Natural killer cell treated with Interleukin-12 subunit alpha and Interleukin-12 subunit beta and Interleukin-15 and Interleukin-18, amount 100 ng/mL, for 72 hours (primary cell): ENCODE measurements around the gene LOXL4. TPM values are rescaled to one million over a fixed set of nuclear protein-coding genes. Genes with fewer than 3 reads are reported as not detected.
A peak's percentile ranks its signal among the peaks of the same experiment; 100 is the strongest.

Experiments
- ATAC-seq, 2 donors: fragments of 150-1000 bp; cut with Tn5 transposase in 1 of 2; sonication (Bioruptor Pico), chemical (Tn5 transposase) in 1 of 2; 2 replicates each; pipeline ENCODE4 v1.10.0; 2021
- DNase-seq: peaks from one replicate; pipeline ENCODE4 v3.0.0; 2022; ENCODE audit warnings: low spot score
- H3K27ac Mint-ChIP-seq, 2 donors: 1 replicate in 1 of 2; 2 replicates in 1 of 2; pipeline ENCODE4 v1.8.0; 2022; ENCODE audit warnings: mixed read lengths in 2 of 2, mild to moderate bottlenecking in 1 of 2, moderate library complexity in 1 of 2
- H3K27me3 Mint-ChIP-seq, 2 donors: 1 replicate in 1 of 2; 2 replicates in 1 of 2; pipeline ENCODE4 v1.8.0; 2022; ENCODE audit warnings: mixed read lengths in 2 of 2
- H3K36me3 Mint-ChIP-seq: one replicate; pipeline ENCODE4 v1.8.0; 2022; ENCODE audit warnings: mixed read lengths
- H3K4me1 Mint-ChIP-seq, 2 donors: 1 replicate in 1 of 2; 2 replicates in 1 of 2; pipeline ENCODE4 v1.8.0; 2022; ENCODE audit warnings: low read depth in 2 of 2, mixed read lengths in 2 of 2, mild to moderate bottlenecking in 1 of 2
- H3K4me3 Mint-ChIP-seq: one replicate; pipeline ENCODE4 v1.8.0; 2022; ENCODE audit warnings: mixed read lengths
- H3K9me3 Mint-ChIP-seq: 2 replicates; pipeline ENCODE4 v1.8.0; 2022; ENCODE audit warnings: mixed read lengths
- total RNA-seq, 2 donors: library from RNA; stranded (reverse); gene quantifications; one replicate each; pipeline ENCODE4 v1.2.3, GENCODE V29; 2022

LOXL4 gene
- total RNA-seq, 2 donors from 2014 or later, result not detected

DNA sequence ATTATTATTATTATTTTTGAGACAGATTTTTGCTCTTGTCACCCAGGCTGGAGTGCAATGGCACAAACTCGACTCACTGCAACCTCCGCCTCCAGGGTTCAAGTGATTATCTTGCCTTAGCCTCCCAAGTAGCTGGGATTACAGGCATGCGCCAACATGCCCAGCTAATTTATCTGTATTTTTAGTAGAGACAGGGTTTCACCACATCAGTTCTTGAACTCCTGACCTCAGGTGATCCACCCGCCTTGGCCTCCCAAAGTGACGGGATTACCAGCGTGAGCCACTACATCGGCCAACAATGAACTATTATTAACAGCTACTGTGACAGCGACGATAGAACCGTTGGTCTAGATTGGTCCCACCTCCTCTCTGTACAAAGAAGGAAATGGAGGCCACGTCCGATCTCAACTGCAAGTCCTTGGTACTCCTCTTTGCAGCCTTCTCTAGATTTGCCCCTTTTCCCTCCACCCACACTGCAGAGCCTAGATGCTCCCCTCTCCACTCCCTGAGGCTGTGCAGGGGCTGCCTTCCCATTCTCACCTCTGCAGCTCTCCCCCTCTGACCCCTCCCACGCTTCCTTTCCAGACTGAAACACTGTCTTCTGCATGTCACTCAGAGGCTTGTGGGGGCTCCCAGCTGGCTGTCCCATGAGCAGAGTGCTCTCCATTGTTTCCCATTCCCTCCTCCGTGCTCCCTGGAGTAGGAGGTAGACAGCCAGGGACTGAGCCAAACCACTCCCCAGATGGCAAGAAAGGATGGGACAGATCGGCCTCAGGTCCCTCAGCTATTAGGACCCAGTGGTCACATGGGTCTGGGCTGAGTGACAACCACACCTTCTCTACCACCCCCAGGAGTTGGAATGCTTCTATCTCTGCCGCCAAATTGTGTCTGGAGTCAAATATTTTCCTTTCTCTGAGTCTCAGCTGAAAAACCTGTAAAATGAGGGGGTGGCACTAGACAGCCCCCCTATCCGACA lies 2.3 kb downstream of the LOXL4 start:
- H3K4me1 Mint-ChIP-seq, result peaks cover 5 to 8% of the 10 kb centered on the region in 2 donors
- no peaks in the 10 kb centered on the region for H3K36me3 Mint-ChIP-seq
- no peak for DNase-seq
- H3K4me3 Mint-ChIP-seq, result no peak overlapping the region
- no peak for ATAC-seq
- peak overlapping the region in 1 of 2 donors; percentile 29 for H3K27ac Mint-ChIP-seq
- H3K9me3 Mint-ChIP-seq, result no peaks in the 10 kb centered on the region
- peaks cover 8 to 12% of the 10 kb centered on the region in 2 donors for H3K27me3 Mint-ChIP-seq

DNA sequence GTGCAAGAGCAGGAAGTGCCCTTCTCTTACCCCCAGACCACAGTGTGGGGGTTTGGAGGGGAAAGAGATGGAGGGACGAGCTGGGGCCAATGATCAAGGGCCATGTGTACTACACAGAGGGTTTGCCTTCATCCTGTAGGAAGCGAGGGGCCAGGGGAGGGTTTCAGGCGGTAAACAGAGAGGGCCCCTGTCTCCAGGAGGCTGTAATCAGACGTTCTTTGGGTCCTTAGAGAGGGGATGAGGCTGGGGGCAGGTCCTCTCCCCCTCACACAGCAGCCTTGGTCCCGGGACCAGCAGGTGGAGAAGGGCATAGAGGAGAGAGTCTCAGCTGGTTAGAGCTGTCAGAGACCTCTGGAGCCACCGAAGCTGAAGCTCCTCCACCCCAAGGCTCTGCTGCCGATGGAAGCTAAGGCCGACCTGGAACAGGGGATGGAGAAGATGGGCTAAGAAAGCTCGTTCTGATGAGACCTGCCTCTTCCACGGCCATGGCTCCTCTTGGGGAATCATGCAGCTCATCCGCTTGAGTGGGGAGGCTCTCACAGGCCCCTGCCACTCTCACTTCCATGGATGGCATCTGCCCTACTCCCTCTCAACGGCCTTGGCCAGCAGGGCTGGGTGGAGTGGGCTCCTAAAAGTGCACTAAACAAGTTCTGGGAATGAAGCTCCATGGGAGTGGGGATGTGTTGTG lies 3.5 kb downstream of the LOXL4 start:
- ATAC-seq, result no peak

DNA sequence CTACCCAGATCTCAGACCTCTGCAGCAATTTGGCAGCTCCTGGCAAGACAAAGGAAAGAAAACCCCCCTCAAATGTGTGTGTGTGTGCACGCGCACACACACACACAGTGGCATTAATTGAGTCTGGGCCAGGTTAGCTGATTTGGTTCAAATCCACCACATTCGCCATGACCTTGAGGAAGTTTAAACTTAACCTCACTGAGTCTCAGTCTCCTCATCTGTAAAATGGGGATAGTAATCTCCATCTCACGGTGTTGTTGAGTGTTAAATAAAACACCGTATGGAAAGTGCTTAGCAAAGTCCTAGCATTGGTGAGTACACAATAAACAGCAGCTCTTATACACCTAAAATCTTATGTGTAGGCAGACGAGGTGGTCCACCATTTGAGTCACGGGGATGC lies 4.9 kb downstream of the LOXL4 start:
- DNase-seq, result no peak
- Mint-ChIP-seq H3K36me3 (no peaks in the 10 kb centered on the region), H3K9me3 (no peaks in the 10 kb centered on the region), H3K27ac (no peak overlapping the region), H3K27me3 (peaks cover 5 to 7% of the 10 kb centered on the region in 2 donors), H3K4me1 (peaks cover 5% of the 10 kb centered on the region in 2 donors), H3K4me3 (no peak overlapping the region)
- no peak for ATAC-seq

More for the DNA sequence above, 3.5 kb downstream of the LOXL4 start:
- Mint-ChIP-seq H3K4me1 (peaks cover 5 to 8% of the 10 kb centered on the region in 2 donors), H3K36me3 (no peaks in the 10 kb centered on the region), H3K4me3 (no peak overlapping the region), H3K27me3 (peaks cover 7 to 8% of the 10 kb centered on the region in 2 donors), H3K9me3 (no peaks in the 10 kb centered on the region), H3K27ac (no peak overlapping the region)
- no peak for DNase-seq

DNA sequence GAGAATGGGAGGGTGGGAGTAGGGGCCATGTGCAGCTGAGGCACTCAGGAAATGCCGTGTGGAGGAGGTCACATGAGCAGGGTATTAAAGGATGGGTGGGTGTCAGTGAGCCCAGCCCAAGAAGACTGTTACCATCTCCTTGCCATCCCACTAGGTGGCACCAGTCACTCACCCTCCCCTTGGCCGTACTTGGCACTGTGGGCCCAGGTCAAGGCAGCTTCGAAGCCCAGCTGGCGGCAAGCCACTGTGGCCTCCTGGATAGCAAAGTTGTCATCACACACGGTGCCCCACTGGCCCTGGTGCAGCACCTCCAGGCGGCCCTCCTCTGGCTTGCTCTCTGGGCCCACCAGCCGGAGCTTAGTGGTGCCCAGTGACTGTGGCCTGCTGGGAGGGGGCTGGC lies 5.4 kb downstream of the LOXL4 start:
- ATAC-seq (peak in 1 of 2 donors; percentile 11), DNase-seq (no peak)
- Mint-ChIP-seq H3K4me1 (peaks cover 3 to 5% of the 10 kb centered on the region in 2 donors), H3K27me3 (peaks cover 5 to 7% of the 10 kb centered on the region in 2 donors), H3K9me3 (no peaks in the 10 kb centered on the region), H3K4me3 (no peak overlapping the region), H3K36me3 (no peaks in the 10 kb centered on the region), H3K27ac (no peak overlapping the region)

DNA sequence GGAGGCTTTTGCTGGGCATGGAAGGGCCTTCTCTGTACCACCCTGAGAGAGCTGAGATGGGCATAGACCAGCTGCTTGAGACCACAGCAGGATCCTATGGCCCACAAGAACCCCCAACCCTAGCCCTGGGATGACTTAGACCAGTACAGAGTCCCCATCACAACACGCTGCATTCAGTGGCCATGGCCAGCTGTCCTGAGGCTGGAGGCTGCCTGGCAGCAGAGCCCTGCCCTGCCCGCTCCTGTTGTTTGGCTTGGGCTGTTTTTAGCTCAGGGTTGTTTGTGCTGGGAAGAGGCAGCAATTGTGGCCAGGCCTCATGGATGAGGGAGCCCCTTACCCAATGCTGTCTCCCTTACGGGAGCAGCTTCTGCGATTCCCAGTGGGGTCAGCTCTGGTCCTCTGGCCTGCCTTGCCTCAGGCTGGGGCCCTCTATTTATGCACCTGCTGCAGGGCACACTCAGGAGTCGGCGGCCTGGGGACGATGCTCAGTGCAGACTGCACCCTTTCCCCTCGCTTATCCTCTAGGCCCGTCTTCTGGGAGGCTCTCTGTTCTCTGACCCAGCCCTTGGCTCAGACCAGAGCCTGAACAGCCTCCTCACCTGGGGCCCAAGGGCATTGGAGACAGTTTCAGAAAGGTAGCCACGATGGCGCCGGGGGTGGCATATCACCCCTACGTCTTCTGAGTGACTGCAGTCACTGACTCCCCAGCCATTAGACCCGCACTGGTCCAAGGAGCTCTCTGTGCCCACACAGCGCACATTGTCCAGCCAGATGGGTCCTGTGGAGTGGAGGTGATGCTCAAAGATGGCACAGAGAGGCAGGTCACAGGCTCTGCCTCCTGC lies 6.3 kb downstream of the LOXL4 start:
- Mint-ChIP-seq H3K4me1 (peaks cover 1 to 5% of the 10 kb centered on the region in 2 donors), H3K27me3 (peaks cover 1 to 3% of the 10 kb centered on the region in 2 donors)

DNA sequence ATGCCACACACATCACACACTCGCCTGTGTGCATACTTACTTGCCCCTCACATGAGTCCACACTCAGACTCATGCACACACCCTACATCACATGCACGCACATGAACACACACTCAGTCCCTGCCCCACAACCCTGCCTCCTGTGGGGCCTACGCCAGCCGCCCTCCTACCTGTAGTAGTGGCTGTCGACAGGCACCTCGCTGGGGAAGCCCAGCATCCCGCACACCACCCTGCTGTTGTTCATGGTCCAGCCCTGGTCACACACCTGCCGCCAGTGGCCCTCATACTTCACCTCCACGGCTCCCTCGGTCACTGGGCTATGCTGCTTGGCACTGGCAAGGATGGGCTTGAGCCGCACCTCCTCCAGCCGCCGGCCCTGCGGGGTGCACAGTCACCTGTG lies 7.2 kb downstream of the LOXL4 start:
- Mint-ChIP-seq H3K4me1 (peaks cover 5 to 7% of the 10 kb centered on the region in 2 donors), H3K27me3 (no peaks in the 10 kb centered on the region), H3K4me3 (no peak overlapping the region), H3K9me3 (no peaks in the 10 kb centered on the region), H3K36me3 (no peaks in the 10 kb centered on the region), H3K27ac (no peak overlapping the region)
- no peak for ATAC-seq
- DNase-seq, result no peak

More for the DNA sequence above, 6.3 kb downstream of the LOXL4 start:
- Mint-ChIP-seq H3K4me3 (no peak overlapping the region), H3K9me3 (no peaks in the 10 kb centered on the region), H3K27ac (no peak overlapping the region), H3K36me3 (no peaks in the 10 kb centered on the region)
- ATAC-seq (no peak), DNase-seq (no peak)

DNA sequence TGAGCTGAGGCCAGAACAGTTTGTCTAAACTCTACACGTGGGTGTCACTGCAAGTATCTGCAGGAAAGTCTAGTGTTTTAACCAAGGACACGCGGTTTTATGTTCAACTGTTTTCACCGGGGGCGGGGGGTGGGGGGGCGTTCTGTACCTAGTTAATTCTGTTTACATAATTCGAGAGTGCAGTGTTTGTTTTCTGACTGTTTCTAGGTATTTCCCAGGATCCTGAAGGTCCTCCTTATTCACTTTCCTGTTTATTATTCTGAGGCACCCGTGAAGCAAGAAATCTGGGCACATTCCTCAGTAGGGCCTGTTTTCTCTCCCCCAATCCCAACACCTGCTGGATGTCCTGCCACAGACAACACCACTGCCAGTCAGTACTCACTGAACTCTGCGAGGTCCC lies 7.6 kb downstream of the LOXL4 start:
- ATAC-seq (no peak), DNase-seq (no peak)
- Mint-ChIP-seq H3K9me3 (no peaks in the 10 kb centered on the region), H3K27ac (no peak overlapping the region), H3K27me3 (no peaks in the 10 kb centered on the region), H3K36me3 (no peaks in the 10 kb centered on the region), H3K4me1 (peaks cover 5 to 7% of the 10 kb centered on the region in 2 donors), H3K4me3 (no peak overlapping the region)

DNA sequence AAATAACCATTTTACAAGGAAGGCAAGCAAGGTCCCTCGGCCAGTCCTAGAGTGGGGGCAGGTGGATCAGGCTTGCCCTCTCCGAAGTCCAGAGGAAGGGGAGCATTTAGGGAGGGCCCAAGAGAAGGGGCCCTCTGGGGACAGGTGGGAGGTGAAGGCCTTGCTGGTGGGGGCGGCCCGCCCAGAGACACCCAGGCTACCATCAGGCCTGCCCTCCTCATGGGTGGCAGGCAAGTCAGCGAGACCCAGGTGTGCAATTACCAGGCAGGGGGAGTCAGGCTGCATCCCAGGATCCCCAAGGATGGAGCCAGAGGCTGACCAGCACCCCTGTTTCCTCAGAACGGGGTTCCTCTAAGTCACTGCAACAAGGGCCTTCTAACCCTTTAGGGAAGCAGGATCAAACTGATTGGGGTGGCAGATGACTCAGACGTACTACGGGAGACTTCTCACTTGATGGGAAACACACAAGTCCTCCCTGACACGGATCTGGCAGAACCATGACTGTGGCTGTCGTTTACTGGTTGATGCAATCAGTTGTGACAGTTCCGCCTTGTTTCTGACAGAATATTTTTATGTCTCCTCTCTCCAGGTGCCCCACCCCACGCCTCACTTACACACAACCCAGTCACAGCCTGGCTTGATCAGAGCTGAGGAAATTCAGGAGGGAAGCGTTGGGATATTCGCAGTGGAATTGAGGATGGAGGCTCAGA lies 8.2 kb downstream of the LOXL4 start:
- H3K9me3 Mint-ChIP-seq, result no peaks in the 10 kb centered on the region
- H3K27ac Mint-ChIP-seq, result no peak overlapping the region
- ATAC-seq, result no peak

DNA sequence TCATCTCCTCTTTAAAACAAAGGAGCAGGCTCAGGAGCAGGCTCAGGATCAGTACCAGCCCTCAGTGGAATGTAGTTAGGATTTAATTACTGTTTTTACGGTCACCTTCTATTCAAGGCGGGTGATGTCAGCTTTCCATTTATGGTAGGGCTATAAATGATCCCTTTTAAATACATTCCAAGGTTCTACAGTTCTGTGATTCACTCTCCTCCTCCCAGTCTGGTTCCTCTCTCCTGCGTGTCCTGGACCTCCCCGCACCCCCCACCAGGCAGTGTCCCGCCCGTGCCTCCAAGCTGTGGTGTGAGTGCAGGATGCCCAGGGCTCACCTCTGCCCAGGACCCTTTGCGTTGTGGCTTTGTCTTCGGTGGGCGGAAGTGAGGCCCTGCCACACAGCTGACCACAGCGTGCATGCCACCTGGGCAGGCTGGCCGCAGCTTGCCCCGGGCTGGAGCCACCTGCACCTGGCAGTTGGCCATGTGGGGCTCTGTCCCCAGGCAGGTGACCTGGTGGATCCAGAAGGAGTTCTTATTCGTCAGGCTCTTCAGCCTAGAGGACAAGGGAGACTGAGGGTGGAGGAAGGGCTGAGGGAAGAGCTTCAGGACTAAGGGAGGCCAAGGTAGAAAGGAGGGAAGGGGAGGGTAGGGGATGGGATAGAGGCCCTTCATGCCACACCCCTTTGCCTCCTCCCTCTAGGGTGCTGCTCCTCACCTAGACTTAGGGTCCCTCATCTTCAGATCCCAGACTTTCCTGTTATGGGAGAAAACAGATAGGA lies 9.1 kb downstream of the LOXL4 start:
- H3K27me3 Mint-ChIP-seq, result no peaks in the 10 kb centered on the region
- DNase-seq (no peak), ATAC-seq (no peak)
- no peak overlapping the region for H3K4me3 Mint-ChIP-seq
- H3K4me1 Mint-ChIP-seq, result peaks cover 7 to 12% of the 10 kb centered on the region in 2 donors
- H3K27ac Mint-ChIP-seq, result no peak overlapping the region
- H3K36me3 Mint-ChIP-seq, result no peaks in the 10 kb centered on the region
- H3K9me3 Mint-ChIP-seq, result no peaks in the 10 kb centered on the region

More for the DNA sequence above, 8.2 kb downstream of the LOXL4 start:
- Mint-ChIP-seq H3K27me3 (no peaks in the 10 kb centered on the region), H3K4me3 (no peak overlapping the region), H3K36me3 (no peaks in the 10 kb centered on the region), H3K4me1 (peaks cover 5 to 7% of the 10 kb centered on the region in 2 donors)
- no peak for DNase-seq

DNA sequence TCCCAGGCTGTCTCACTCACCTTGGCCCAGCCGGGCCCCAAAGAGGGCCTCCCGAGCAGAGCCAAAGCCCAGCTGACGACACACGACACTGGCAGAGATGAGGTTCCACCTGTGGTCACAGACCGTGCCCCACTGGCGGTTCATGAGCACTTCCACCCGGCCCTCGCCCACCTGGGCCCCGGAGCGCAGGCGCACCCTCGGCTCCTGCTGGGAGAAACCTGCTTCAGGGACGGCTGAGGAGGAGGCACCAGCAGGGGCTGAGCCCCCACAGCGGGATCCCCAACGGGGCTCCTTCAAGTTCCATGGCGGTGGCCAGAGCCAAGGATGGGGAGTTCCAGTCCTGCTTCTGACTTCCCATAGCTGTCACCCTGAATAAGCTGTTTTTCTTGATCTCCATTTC lies 10.0 kb downstream of the LOXL4 start:
- H3K9me3 Mint-ChIP-seq, result no peaks in the 10 kb centered on the region
- H3K4me3 Mint-ChIP-seq, result no peak overlapping the region
- DNase-seq (no peak), ATAC-seq (no peak)
- peaks cover 6 to 12% of the 10 kb centered on the region in 2 donors for H3K4me1 Mint-ChIP-seq
- H3K36me3 Mint-ChIP-seq, result no peaks in the 10 kb centered on the region
- no peak overlapping the region for H3K27ac Mint-ChIP-seq
- H3K27me3 Mint-ChIP-seq, result no peaks in the 10 kb centered on the region

DNA sequence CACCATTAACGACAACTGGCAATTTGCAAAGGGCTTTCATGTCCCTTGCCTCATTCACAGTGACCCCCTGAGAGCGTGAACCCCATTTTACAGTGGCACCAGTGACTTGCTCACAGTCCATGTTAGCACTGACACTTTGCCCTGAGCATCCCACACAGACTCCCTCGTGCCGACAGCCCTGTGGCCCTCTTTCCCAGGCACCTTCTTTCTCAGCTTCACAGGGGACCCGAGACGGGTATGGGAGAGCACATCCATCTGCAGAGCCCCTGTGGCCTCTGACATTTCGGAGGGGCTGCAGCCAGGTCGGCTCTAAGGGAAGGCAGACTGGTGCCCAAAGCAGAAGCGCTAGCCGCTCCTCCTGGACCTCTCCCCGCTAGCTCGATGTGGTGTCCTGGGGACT lies 10.8 kb downstream of the LOXL4 start:
- H3K27ac Mint-ChIP-seq, result no peak overlapping the region
- H3K4me1 Mint-ChIP-seq, result peaks cover 6 to 12% of the 10 kb centered on the region in 2 donors
- DNase-seq, result no peak
- H3K27me3 Mint-ChIP-seq, result no peaks in the 10 kb centered on the region
- no peak for ATAC-seq
- no peaks in the 10 kb centered on the region for H3K9me3 Mint-ChIP-seq
- H3K4me3 Mint-ChIP-seq, result no peak overlapping the region
- no peaks in the 10 kb centered on the region for H3K36me3 Mint-ChIP-seq

DNA sequence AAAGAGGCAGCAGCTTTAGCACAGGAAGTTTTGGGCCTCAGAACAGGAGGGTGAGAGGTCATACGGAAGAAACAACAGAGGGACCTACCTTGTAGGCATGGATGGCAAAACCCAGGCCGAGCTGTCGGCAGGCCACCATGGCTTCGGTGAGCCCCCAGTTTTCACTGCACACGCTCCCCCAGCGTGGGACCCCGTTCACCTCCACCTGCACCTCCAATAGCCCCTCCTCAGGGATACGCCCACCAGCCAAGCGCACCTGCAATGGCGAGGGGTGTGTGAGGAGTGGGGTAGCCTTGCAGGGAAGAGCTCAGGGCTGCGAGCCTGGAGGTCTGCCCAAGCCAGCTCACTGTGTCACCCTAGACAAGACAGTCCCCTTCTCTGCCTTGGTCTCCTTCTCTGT lies 11.3 kb downstream of the LOXL4 start:
- Mint-ChIP-seq H3K27me3 (no peaks in the 10 kb centered on the region), H3K4me3 (no peak overlapping the region), H3K36me3 (no peaks in the 10 kb centered on the region), H3K4me1 (peaks cover 6 to 12% of the 10 kb centered on the region in 2 donors), H3K9me3 (no peaks in the 10 kb centered on the region), H3K27ac (no peak overlapping the region)
- ATAC-seq (no peak), DNase-seq (no peak)
